ENCODE measurements around the gene RAB12.
"Not testable (repeated sequence)": the region's sequence is repeated elsewhere in the genome, so short reads cannot be mapped to it uniquely, and the experiment has no call there.

The RAB12 gene

GRCh38 chr18:8647359-8647758 is 38.1 kb downstream of the RAB12 start:
- DNase-seq (ENCODE audit: low read depth): not testable (repeated sequence)

GRCh38 chr18:8651478-8652261 is 42.4 kb downstream of the RAB12 start:
- not testable (repeated sequence) for DNase-seq (ENCODE audit: low read depth)

- DNase-seq (ENCODE audit: low read depth): no peak
These were observed 45.5 kb downstream of the RAB12 start for GRCh38 chr18:8654503-8655451.

GRCh38 chr18:8656232-8656631 is 47.0 kb downstream of the RAB12 start:
- DNase-seq (ENCODE audit: low read depth): no peak

GRCh38 chr18:8657050-8657820 is 48.0 kb downstream of the RAB12 start:
- no peak for DNase-seq (ENCODE audit: low read depth)

- no peak for DNase-seq (ENCODE audit: low read depth)
These were observed 48.7 kb downstream of the RAB12 start for GRCh38 chr18:8657873-8658470.

GRCh38 chr18:8658858-8659485 is 49.7 kb downstream of the RAB12 start:
- no peak for DNase-seq (ENCODE audit: low read depth)

GRCh38 chr18:8659609-8660242 is 50.5 kb downstream of the RAB12 start:
- no peak for DNase-seq (ENCODE audit: low read depth)

GRCh38 chr18:8660316-8660715 is 51.1 kb downstream of the RAB12 start:
- no peak for DNase-seq (ENCODE audit: low read depth)

- DNase-seq (ENCODE audit: low read depth): no peak
These were observed 52.7 kb downstream of the RAB12 start for GRCh38 chr18:8661754-8662559.

GRCh38 chr18:8662560-8663255 is 53.5 kb downstream of the RAB12 start:
- DNase-seq (ENCODE audit: low read depth): no peak

GRCh38 chr18:8667846-8668245 is 58.6 kb downstream of the RAB12 start:
- DNase-seq (ENCODE audit: low read depth): no peak

GRCh38 chr18:8668381-8668780 is 59.1 kb downstream of the RAB12 start:
- no peak for DNase-seq (ENCODE audit: low read depth)

GRCh38 chr18:8669571-8669970 is 60.3 kb downstream of the RAB12 start:
- no peak for DNase-seq (ENCODE audit: low read depth)

GRCh38 chr18:8673256-8674209 is 64.3 kb downstream of the RAB12 start:
- DNase-seq (ENCODE audit: low read depth): no peak

GRCh38 chr18:8675057-8675456 is 65.8 kb downstream of the RAB12 start:
- no peak for DNase-seq (ENCODE audit: low read depth)

GRCh38 chr18:8681196-8681595 is 72.0 kb downstream of the RAB12 start:
- DNase-seq (ENCODE audit: low read depth): no peak

- no peak for DNase-seq (ENCODE audit: low read depth)
These were observed 75.3 kb downstream of the RAB12 start for GRCh38 chr18:8684577-8684976.

All from stimulated activated CD8-positive, alpha-beta memory T cell treated with anti-CD3 and anti-CD28 coated beads, Interleukin-12 subunit alpha, Interleukin-12 subunit beta, amount 100 ng/mL, for 4 hours (primary cell).